NCI-H146 (cell line): Measurements from ENCODE around the gene PSMA1.
A peak's percentile ranks its signal among the peaks of the same experiment; 100 is the strongest.
"Not testable (repeated sequence)": the region's sequence is repeated elsewhere in the genome, so short reads cannot be mapped to it uniquely, and the experiment has no call there.

Source experiments
- DNase-seq: peaks from one replicate; lab custom pipeline; 2025; lab: John Stamatoyannopoulos, UW

Gene PSMA1

GRCh38 chr11:14519917-14520746 lies at the start of gene PSMA1:
Gene PSMA1, minus strand, starts transcription at chr11:14520386. Its CDS starts 87 bp downstream, at chr11:14520299.
- DNase-seq = peak; percentile 94

- DNase-seq = not testable (repeated sequence)
Observed at GRCh38 chr11:14569516-14569915, 49.3 kb upstream of the PSMA1 start.

- DNase-seq = no peak
Observed at GRCh38 chr11:14567064-14567651, 47.0 kb upstream of the PSMA1 start.

- no peak for DNase-seq
Observed at GRCh38 chr11:14566331-14567063, 46.3 kb upstream of the PSMA1 start.

- DNase-seq = no peak
Observed at GRCh38 chr11:14565845-14566244, 45.7 kb upstream of the PSMA1 start.

GRCh38 chr11:14555818-14556217 lies 35.6 kb upstream of the PSMA1 start:
- no peak for DNase-seq

- no peak for DNase-seq
Observed at GRCh38 chr11:14554959-14555358, 34.8 kb upstream of the PSMA1 start.

GRCh38 chr11:14552089-14552488 lies 31.9 kb upstream of the PSMA1 start:
- DNase-seq = no peak

- no peak for DNase-seq
Observed at GRCh38 chr11:14551380-14551779, 31.2 kb upstream of the PSMA1 start.

- no peak for DNase-seq
Observed at GRCh38 chr11:14549891-14550290, 29.7 kb upstream of the PSMA1 start.

- DNase-seq = no peak
Observed at GRCh38 chr11:14547440-14547839, 27.3 kb upstream of the PSMA1 start.

GRCh38 chr11:14546672-14547071 lies 26.5 kb upstream of the PSMA1 start:
- no peak for DNase-seq

GRCh38 chr11:14544611-14545010 lies 24.4 kb upstream of the PSMA1 start:
- no peak for DNase-seq

- DNase-seq = no peak
Observed at GRCh38 chr11:14543260-14543659, 23.1 kb upstream of the PSMA1 start.

- no peak for DNase-seq
Observed at GRCh38 chr11:14542324-14542723, 22.1 kb upstream of the PSMA1 start.

- DNase-seq = no peak
Observed at GRCh38 chr11:14541192-14541947, 21.2 kb upstream of the PSMA1 start.

GRCh38 chr11:14539982-14540421 lies 19.8 kb upstream of the PSMA1 start:
- DNase-seq = no peak

- no peak for DNase-seq
Observed at GRCh38 chr11:14538926-14539554, 18.9 kb upstream of the PSMA1 start.

- DNase-seq = no peak
Observed at GRCh38 chr11:14538271-14538925, 18.2 kb upstream of the PSMA1 start.

- no peak for DNase-seq
Observed at GRCh38 chr11:14537134-14537599, 17.0 kb upstream of the PSMA1 start.

- not testable (repeated sequence) for DNase-seq
Observed at GRCh38 chr11:14535166-14535565, 15.0 kb upstream of the PSMA1 start.
